SK-N-MC (cell line): ENCODE data around the gene SMU1.

Experiments used
- EZH2 ChIP-seq: fragments of 200-600 bp; sonication (generic); IDR thresholded peaks from one replicate; pipeline ENCODE4 v1.6.1; 2017; ENCODE audit warnings: antibody characterized with exemption
- POLR2AphosphoS5 ChIP-seq: IDR thresholded peaks from 2 replicates; pipeline ENCODE4 v1.6.1; 2012; ENCODE audit warnings: mild to moderate bottlenecking, low read depth, low read length, borderline replicate concordance

- no peak for TF ChIP-seq POLR2AphosphoS5
- TF ChIP-seq EZH2, result no peak
These were observed 47.0 kb upstream of the SMU1 start for GRCh38 chr9:33123407-33124031.
